ENCODE measurements around the gene QSOX1. TPM values are rescaled to one million over a fixed set of nuclear protein-coding genes. Genes with fewer than 3 reads are reported as not detected.
A peak's percentile ranks its signal among the peaks of the same experiment; 100 is the strongest.

QSOX1 gene
- total RNA-seq, 1 experiment from 2014 or later: 12.1 TPM

- ChIA-PET CTCF (no interaction called here), POLR2A (no interaction called here)
- Histone ChIP-seq H3K9me3 (no peaks in the 10 kb centered on the region), H3K27me3 (replicated peaks; ENCODE audit: control insufficient read depth, insufficient read depth, low read length) (no peaks in the 10 kb centered on the region), H3K4me1 (peaks cover 27% of the 10 kb centered on the region), H3K4me3 (ENCODE audit: low read depth, low read length) (no peak overlapping the region), H3K36me3 (ENCODE audit: control insufficient read depth, insufficient read depth, low read length) (no peaks in the 10 kb centered on the region)
- TF ChIP-seq CTCF (IDR thresholded peaks at IDR 0.05; ENCODE audit: insufficient read depth in 1 of 2, low read depth in 1 of 2, low read length in 1 of 2, severe bottlenecking in 1 of 2, unreplicated experiment in 1 of 2): no peak
- no peak overlapping the region for H3K4me3 Mint-ChIP-seq (ENCODE audit: unreplicated experiment)
- peaks cover 19% of the 10 kb centered on the region for H3K4me1 Mint-ChIP-seq (ENCODE audit: low read depth, unreplicated experiment)
- H3K36me3 Mint-ChIP-seq (ENCODE audit: insufficient read depth, unreplicated experiment): peaks cover 10% of the 10 kb centered on the region
- H3K27ac Mint-ChIP-seq (ENCODE audit: unreplicated experiment): no peak overlapping the region
- no peak for DNase-seq
- no peaks in the 10 kb centered on the region for H3K9me3 Mint-ChIP-seq (ENCODE audit: unreplicated experiment)
- peaks cover 10% of the 10 kb centered on the region for H3K27me3 Mint-ChIP-seq (ENCODE audit: insufficient read depth, unreplicated experiment)
- intact Hi-C loops (cut with micrococcal nuclease; ENCODE audit: unreplicated experiment): no loop called here
- BruUV-seq (replicated peaks): no TSS peak
Observed at GRCh38 chr1:180152588-180152987, 2.1 kb upstream of the QSOX1 start.

- no peak overlapping the region for H3K4me3 ChIP-seq (ENCODE audit: low read depth, low read length)
- intact Hi-C loops (cut with micrococcal nuclease; ENCODE audit: unreplicated experiment): no loop called here
- no peak for DNase-seq
- Mint-ChIP-seq H3K36me3 (ENCODE audit: insufficient read depth, unreplicated experiment) (peaks cover 10% of the 10 kb centered on the region), H3K27me3 (ENCODE audit: insufficient read depth, unreplicated experiment) (peaks cover 10% of the 10 kb centered on the region), H3K9me3 (ENCODE audit: unreplicated experiment) (no peaks in the 10 kb centered on the region), H3K27ac (ENCODE audit: unreplicated experiment) (no peak overlapping the region), H3K4me3 (ENCODE audit: unreplicated experiment) (peak overlapping the region; percentile 92), H3K4me1 (ENCODE audit: low read depth, unreplicated experiment) (peaks cover 24% of the 10 kb centered on the region)
- CTCF ChIA-PET: no interaction called here
- H3K4me1 ChIP-seq: peaks cover 32% of the 10 kb centered on the region
- TF ChIP-seq CTCF (IDR thresholded peaks at IDR 0.05; ENCODE audit: insufficient read depth in 1 of 2, low read depth in 1 of 2, low read length in 1 of 2, severe bottlenecking in 1 of 2, unreplicated experiment in 1 of 2): no peak
- no TSS peak for BruUV-seq (replicated peaks)
- H3K9me3 ChIP-seq: no peaks in the 10 kb centered on the region
- no peaks in the 10 kb centered on the region for H3K27me3 ChIP-seq (replicated peaks; ENCODE audit: control insufficient read depth, insufficient read depth, low read length)
- POLR2A ChIA-PET: no interaction called here
- H3K36me3 ChIP-seq (ENCODE audit: control insufficient read depth, insufficient read depth, low read length): no peaks in the 10 kb centered on the region
Observed at GRCh38 chr1:180153032-180153431, 1.6 kb upstream of the QSOX1 start.

- TF ChIP-seq CTCF (IDR thresholded peaks at IDR 0.05; ENCODE audit: insufficient read depth in 1 of 2, low read depth in 1 of 2, low read length in 1 of 2, severe bottlenecking in 1 of 2, unreplicated experiment in 1 of 2): no peak
- DNase-seq: no peak
- peaks cover 10% of the 10 kb centered on the region for H3K36me3 Mint-ChIP-seq (ENCODE audit: insufficient read depth, unreplicated experiment)
- ChIA-PET POLR2A (interaction anchor here (0.6 kb wide), 5 partner anchors 9 to 348 kb away, joined by 3 to 7 read pairs (median 5); partner anchors contain the start of gene ACBD6), CTCF (interaction anchor here (0.6 to 2.7 kb wide), 2 partner anchors 15 to 34 kb away, joined by 7 to 13 read pairs; no protein-coding TSS in a partner anchor)
- no peaks in the 10 kb centered on the region for H3K9me3 Mint-ChIP-seq (ENCODE audit: unreplicated experiment)
- no TSS peak for BruUV-seq (replicated peaks)
- H3K27ac Mint-ChIP-seq (ENCODE audit: unreplicated experiment): peak overlapping the region; percentile 61
- no peaks in the 10 kb centered on the region for H3K36me3 ChIP-seq (ENCODE audit: control insufficient read depth, insufficient read depth, low read length)
- peaks cover 32% of the 10 kb centered on the region for H3K4me1 Mint-ChIP-seq (ENCODE audit: low read depth, unreplicated experiment)
- intact Hi-C loops (cut with micrococcal nuclease; ENCODE audit: unreplicated experiment): no loop called here
- peak overlapping the region; percentile 92 for H3K4me3 Mint-ChIP-seq (ENCODE audit: unreplicated experiment)
- no peaks in the 10 kb centered on the region for H3K9me3 ChIP-seq
- peaks cover 41% of the 10 kb centered on the region for H3K4me1 ChIP-seq
- H3K27me3 Mint-ChIP-seq (ENCODE audit: insufficient read depth, unreplicated experiment): peaks cover 10% of the 10 kb centered on the region
- H3K27me3 ChIP-seq (replicated peaks; ENCODE audit: control insufficient read depth, insufficient read depth, low read length): no peaks in the 10 kb centered on the region
- H3K4me3 ChIP-seq (ENCODE audit: low read depth, low read length): peak overlapping the region; percentile 79
Observed at GRCh38 chr1:180154003-180154324, 705 bp upstream of the QSOX1 start.
